GM12872 (cell line): ENCODE measurements around the gene CENATAC.

Source experiments
- CTCF ChIP-seq: IDR thresholded peaks from 3 replicates; pipeline ENCODE4 v1.5.1; 2011; ENCODE audit warnings: low read depth, mild to moderate bottlenecking, low read length, moderate library complexity; ENCODE audit not compliant: insufficient read depth

CENATAC gene

GRCh38 chr11:119026970-119027369 lies 29.0 kb downstream of the CENATAC start:
- no peak for TF ChIP-seq CTCF

GRCh38 chr11:119027561-119028345 lies 29.8 kb downstream of the CENATAC start:
- TF ChIP-seq CTCF = no peak

- TF ChIP-seq CTCF = no peak
Measured at GRCh38 chr11:119028346-119029068, 30.6 kb downstream of the CENATAC start.

GRCh38 chr11:119029069-119029339 lies 31.1 kb downstream of the CENATAC start:
- no peak for TF ChIP-seq CTCF

GRCh38 chr11:119029340-119030028 lies 31.5 kb downstream of the CENATAC start:
- TF ChIP-seq CTCF = no peak

GRCh38 chr11:119030029-119030328 lies 32.0 kb downstream of the CENATAC start:
- no peak for TF ChIP-seq CTCF

- no peak; the same call in 2 of the 3 replicates for TF ChIP-seq CTCF
Measured at GRCh38 chr11:119030329-119031047, 32.5 kb downstream of the CENATAC start, which contains the start of gene SLC37A4. Gene SLC37A4 (minus strand): TSS chr11:119030877.
